UCSD-AML1 (cell line): ENCODE data around the gene NSUN4.
"Not testable (repeated sequence)": the region's sequence is repeated elsewhere in the genome, so short reads cannot be mapped to it uniquely, and the experiment has no call there.

Experiments used
- DNase-seq: peaks from one replicate; lab custom pipeline; 2025; ENCODE audit not compliant: unreplicated experiment; lab: John Stamatoyannopoulos, UW

The NSUN4 gene

GRCh38 chr1:46364612-46365011 is 24.0 kb downstream of the NSUN4 start:
- DNase-seq = no peak

GRCh38 chr1:46365796-46366195 is 25.2 kb downstream of the NSUN4 start:
- not testable (repeated sequence) for DNase-seq

- DNase-seq = no peak
These were observed 26.5 kb downstream of the NSUN4 start for GRCh38 chr1:46367072-46367471.

- not testable (repeated sequence) for DNase-seq
These were observed 27.1 kb downstream of the NSUN4 start for GRCh38 chr1:46367701-46368100.

- DNase-seq = no peak
These were observed 28.2 kb downstream of the NSUN4 start for GRCh38 chr1:46368791-46369190.

GRCh38 chr1:46369542-46370213 is 29.1 kb downstream of the NSUN4 start:
- peak; percentile 15 for DNase-seq

GRCh38 chr1:46370214-46370633 is 29.6 kb downstream of the NSUN4 start:
- no peak for DNase-seq

- no peak for DNase-seq
These were observed 31.8 kb downstream of the NSUN4 start for GRCh38 chr1:46372431-46372830.

- no peak for DNase-seq
These were observed 39.4 kb downstream of the NSUN4 start for GRCh38 chr1:46379996-46380395.

- DNase-seq = no peak
These were observed 39.9 kb downstream of the NSUN4 start for GRCh38 chr1:46380508-46380907.

GRCh38 chr1:46393510-46393909 is 52.9 kb downstream of the NSUN4 start:
- no peak for DNase-seq

- no peak for DNase-seq
These were observed 53.7 kb downstream of the NSUN4 start, which contains the start of gene FAAH for GRCh38 chr1:46394108-46394871. FAAH (plus strand) TSS chr1:46394317; CDS start chr1:46394349, 32 bp downstream.

- no peak for DNase-seq
These were observed 54.4 kb downstream of the NSUN4 start for GRCh38 chr1:46394872-46395465.

GRCh38 chr1:46396441-46397398 is 56.1 kb downstream of the NSUN4 start:
- DNase-seq = no peak

- no peak for DNase-seq
These were observed 58.7 kb downstream of the NSUN4 start for GRCh38 chr1:46399307-46399706.

GRCh38 chr1:46400421-46400820 is 59.8 kb downstream of the NSUN4 start:
- no peak for DNase-seq

GRCh38 chr1:46401154-46401913 is 60.7 kb downstream of the NSUN4 start:
- DNase-seq = no peak

GRCh38 chr1:46401964-46402626 is 61.5 kb downstream of the NSUN4 start:
- DNase-seq = no peak

- no peak for DNase-seq
These were observed 63.3 kb downstream of the NSUN4 start for GRCh38 chr1:46403916-46404315.
